WERI-Rb-1 (cell line): Measurements from ENCODE around the gene MRPS18A.

Experiments
- DNase-seq: peaks from one replicate; pipeline ENCODE4 v3.0.0-alpha.2; 2020
- H3K27ac ChIP-seq: fragments of 250-450 bp; sonication (Bioruptor Pico); 2 replicates; pipeline ENCODE4 v1.5.1; 2020; ENCODE audit warnings: mild to moderate bottlenecking, moderate library complexity
- H3K27me3 ChIP-seq: fragments of 250-450 bp; sonication (Bioruptor Pico); 2 replicates; pipeline ENCODE4 v1.5.1; 2021; ENCODE audit warnings: mild to moderate bottlenecking, low read depth, moderate library complexity; ENCODE audit not compliant: insufficient read depth, severe bottlenecking
- H3K36me3 ChIP-seq: fragments of 250-450 bp; sonication (Bioruptor Pico); 2 replicates; pipeline ENCODE4 v1.5.1; 2020; ENCODE audit warnings: mild to moderate bottlenecking, moderate library complexity
- H3K4me3 ChIP-seq: 2 replicates; pipeline ENCODE4 v1.5.1; 2011; ENCODE audit warnings: low read depth, mild to moderate bottlenecking, control low read depth, low read length
- H3K9me3 ChIP-seq: fragments of 250-450 bp; sonication (Bioruptor Pico); 2 replicates; pipeline ENCODE4 v1.5.1; 2021; ENCODE audit warnings: mild to moderate bottlenecking, moderate library complexity; ENCODE audit not compliant: severe bottlenecking
- CTCF ChIP-seq: IDR thresholded peaks from 2 replicates; pipeline ENCODE4 v1.5.1; 2011; ENCODE audit warnings: low read depth, mild to moderate bottlenecking, control low read depth, inconsistent platforms, low read length

The MRPS18A gene

GRCh38 chr6:43695215-43695966, 7.8 kb upstream of the MRPS18A start:
- Histone ChIP-seq H3K27me3 (no peaks in the 10 kb centered on the region), H3K9me3 (no peaks in the 10 kb centered on the region), H3K4me3 (no peak overlapping the region), H3K36me3 (no peaks in the 10 kb centered on the region), H3K27ac (peak overlapping the region; percentile 52)
- DNase-seq: peak; percentile 68
- TF ChIP-seq CTCF: no peak

DNA sequence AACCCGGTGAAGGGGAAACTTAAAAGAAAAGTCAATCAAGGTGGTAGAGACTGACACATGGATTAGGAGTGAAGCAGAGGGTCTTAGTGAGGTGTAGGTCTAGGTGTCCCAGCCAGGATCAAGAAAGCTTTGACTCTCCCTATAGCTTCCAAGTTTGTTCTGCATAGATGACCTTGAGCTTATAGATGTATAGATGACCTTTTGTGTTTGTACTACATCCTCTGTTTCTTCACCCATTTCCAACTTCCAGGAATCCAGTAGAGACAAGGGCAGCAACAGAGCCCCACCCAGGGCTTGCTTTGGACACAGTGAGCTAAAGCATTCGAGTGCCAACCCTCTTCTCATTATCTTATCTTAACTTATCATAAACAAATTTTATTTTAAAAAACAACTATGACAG, 1.8 kb upstream of the MRPS18A start:
- Histone ChIP-seq H3K27ac (no peak overlapping the region), H3K4me3 (no peak overlapping the region), H3K27me3 (no peaks in the 10 kb centered on the region), H3K9me3 (no peaks in the 10 kb centered on the region), H3K36me3 (peaks cover 13% of the 10 kb centered on the region)
- DNase-seq: no peak
- no peak for TF ChIP-seq CTCF

DNA sequence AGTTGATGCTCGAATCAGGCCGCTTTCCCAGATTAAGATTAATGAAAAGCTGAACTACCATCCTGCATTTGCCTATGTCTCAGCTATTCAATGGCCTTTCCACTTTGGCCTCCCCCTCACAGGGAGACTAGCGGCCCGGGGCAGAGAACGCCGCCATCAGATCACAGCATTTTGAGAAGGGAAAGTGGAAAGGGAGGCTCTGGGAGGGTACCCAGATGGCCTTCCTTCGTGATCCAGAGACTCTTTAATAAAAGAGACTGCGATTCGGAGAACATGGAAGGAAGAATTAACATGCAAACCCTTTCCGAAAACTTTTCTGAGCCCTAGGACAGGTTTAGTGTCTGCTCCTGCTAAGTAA, 533 bp downstream of the MRPS18A start:
- Histone ChIP-seq H3K27me3 (no peaks in the 10 kb centered on the region), H3K9me3 (no peaks in the 10 kb centered on the region), H3K27ac (peak overlapping the region; percentile 69), H3K4me3 (peak overlapping the region; percentile 90), H3K36me3 (peaks cover 31% of the 10 kb centered on the region)
- no peak for TF ChIP-seq CTCF
- DNase-seq: no peak

GRCh38 chr6:43683708-43684455, 3.7 kb downstream of the MRPS18A start:
- H3K27me3 ChIP-seq: no peaks in the 10 kb centered on the region
- TF ChIP-seq CTCF: no peak
- H3K27ac ChIP-seq: no peak overlapping the region
- H3K9me3 ChIP-seq: no peaks in the 10 kb centered on the region
- DNase-seq: no peak
- no peak overlapping the region for H3K4me3 ChIP-seq
- peaks cover 62% of the 10 kb centered on the region for H3K36me3 ChIP-seq

- H3K9me3 ChIP-seq: no peaks in the 10 kb centered on the region
- no peak overlapping the region for H3K4me3 ChIP-seq
- H3K36me3 ChIP-seq: peaks cover 72% of the 10 kb centered on the region
- no peaks in the 10 kb centered on the region for H3K27me3 ChIP-seq
- no peak overlapping the region for H3K27ac ChIP-seq
- no peak for TF ChIP-seq CTCF
- DNase-seq: no peak
These were observed 4.7 kb downstream of the MRPS18A start for GRCh38 chr6:43682724-43683429.
